Gastroesophageal sphincter (tissue), 4 donors: ENCODE measurements around the gene RAI1. TPM values are rescaled to one million over a fixed set of nuclear protein-coding genes. Genes with fewer than 3 reads are reported as not detected.

Experiments used
- ATAC-seq: fragments of 150-250 bp; one replicate; pipeline ENCODE4 v1.9.1; 2016; ENCODE audit warnings: mild to moderate bottlenecking, moderate library complexity
- H3K27ac ChIP-seq, 4 donors: fragments of 200-600 bp; sonication (generic) in 3 of 4; 1 replicate in 3 of 4; 2 replicates in 1 of 4; pipeline ENCODE4 v1.5.1; 2016 to 2019
- H3K27me3 ChIP-seq: fragments of 200-600 bp; sonication (generic); one replicate; pipeline ENCODE4 v1.5.1; 2019
- H3K36me3 ChIP-seq, 2 donors: fragments of 200-600 bp; sonication (generic); one replicate each; pipeline ENCODE4 v1.5.1; 2019; ENCODE audit warnings: control low read depth in 1 of 2
- H3K4me1 ChIP-seq, 3 donors: fragments of 200-600 bp; sonication (generic); 1 replicate in 2 of 3; 2 replicates in 1 of 3; pipeline ENCODE4 v1.5.1; 2016 to 2019; ENCODE audit warnings: control low read depth in 2 of 3
- H3K4me3 ChIP-seq, 2 donors: fragments of 200-600 bp; sonication (generic); one replicate each; pipeline ENCODE4 v1.5.1; 2019; ENCODE audit warnings: mild to moderate bottlenecking in 1 of 2, moderate library complexity in 1 of 2
- H3K9me3 ChIP-seq, 3 donors: fragments of 200-600 bp; sonication (generic); one replicate each; pipeline ENCODE4 v1.5.1; 2017 to 2019; ENCODE audit warnings: control low read depth in 2 of 3
- EP300 ChIP-seq: sonication (generic); formaldehyde crosslinking; IDR thresholded peaks from one replicate; pipeline ENCODE4 v1.6.1; 2017; ENCODE audit warnings: antibody characterized with exemption, mild to moderate bottlenecking
- POLR2A ChIP-seq, 2 donors: fragments of 450-650 bp; IDR thresholded peaks; one replicate each; pipeline ENCODE4 v1.6.1; 2017; ENCODE audit warnings: antibody characterized with exemption in 2 of 2, mild to moderate bottlenecking in 2 of 2, moderate library complexity in 1 of 2
- POLR2AphosphoS5 ChIP-seq: sonication (generic); formaldehyde crosslinking; IDR thresholded peaks from one replicate; pipeline ENCODE4 v1.6.1; 2017; ENCODE audit warnings: antibody characterized with exemption
- WGBS, 2 donors: methylation state at CpG; one replicate each; pipeline ENCODE4 v1.1.5; 2018; ENCODE audit warnings: low coverage in 1 of 2; 5-methylcytosine and 5-hydroxymethylcytosine counted together
- total RNA-seq, 4 donors: library from RNA; depleted of rRNA; stranded (reverse); fragments of >200 nt; gene quantifications; one replicate each; pipeline ENCODE4 v1.1.0, GENCODE V29; 2016
- TF ChIP-seq, protein P1 (sequence below), 4 experiments: fragments of 200-600 bp in 2 of 4; fragments of 450-650 bp in 2 of 4; sonication (generic) in 1 of 4; IDR thresholded peaks; one replicate each; pipeline ENCODE4 v1.5.1; 2017 to 2019; ENCODE audit warnings: antibody characterized with exemption in 4 of 4, mild to moderate bottlenecking in 2 of 4, moderate library complexity in 2 of 4

RAI1 gene
- total RNA-seq, 4 donors from 2014 or later: 15.9 to 39.7 (median 28.3) TPM

DNA sequence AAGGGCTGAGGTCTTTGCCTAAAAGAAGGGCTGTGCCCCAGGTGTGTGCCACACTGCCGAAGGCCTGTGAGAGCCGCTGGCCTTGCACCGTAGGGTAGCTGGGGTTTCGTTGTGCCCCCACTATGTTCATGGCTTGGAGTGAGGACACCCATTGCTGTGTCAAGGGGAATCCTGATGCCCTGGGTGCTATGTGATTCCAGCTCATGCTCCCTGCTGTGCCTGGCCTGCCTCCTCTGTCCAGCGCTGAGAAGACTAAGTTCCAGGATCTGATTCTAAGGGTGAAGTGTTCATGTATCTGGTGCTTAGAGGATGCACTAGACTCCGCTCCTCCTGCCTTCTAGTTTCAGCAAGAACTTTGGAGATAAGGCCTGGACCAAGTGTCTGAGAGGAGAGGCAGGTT is 108.2 kb downstream of the RAI1 start:
- ATAC-seq: no peak
- Histone ChIP-seq H3K4me1 (peaks cover 0 to 76% (median 33%) of the 10 kb centered on the region in 3 donors), H3K36me3 (peaks cover 0 to 14% of the 10 kb centered on the region in 2 donors), H3K27ac (peak overlapping the region in 1 of 4 donors; percentile 29), H3K9me3 (no peaks in the 10 kb centered on the region), H3K4me3 (no peak overlapping the region), H3K27me3 (no peaks in the 10 kb centered on the region)
- TF ChIP-seq EP300 (no peak), POLR2AphosphoS5 (no peak), POLR2A (IDR thresholded peaks at IDR 0.05) (no peak)
- TF ChIP-seq, protein P1, sequence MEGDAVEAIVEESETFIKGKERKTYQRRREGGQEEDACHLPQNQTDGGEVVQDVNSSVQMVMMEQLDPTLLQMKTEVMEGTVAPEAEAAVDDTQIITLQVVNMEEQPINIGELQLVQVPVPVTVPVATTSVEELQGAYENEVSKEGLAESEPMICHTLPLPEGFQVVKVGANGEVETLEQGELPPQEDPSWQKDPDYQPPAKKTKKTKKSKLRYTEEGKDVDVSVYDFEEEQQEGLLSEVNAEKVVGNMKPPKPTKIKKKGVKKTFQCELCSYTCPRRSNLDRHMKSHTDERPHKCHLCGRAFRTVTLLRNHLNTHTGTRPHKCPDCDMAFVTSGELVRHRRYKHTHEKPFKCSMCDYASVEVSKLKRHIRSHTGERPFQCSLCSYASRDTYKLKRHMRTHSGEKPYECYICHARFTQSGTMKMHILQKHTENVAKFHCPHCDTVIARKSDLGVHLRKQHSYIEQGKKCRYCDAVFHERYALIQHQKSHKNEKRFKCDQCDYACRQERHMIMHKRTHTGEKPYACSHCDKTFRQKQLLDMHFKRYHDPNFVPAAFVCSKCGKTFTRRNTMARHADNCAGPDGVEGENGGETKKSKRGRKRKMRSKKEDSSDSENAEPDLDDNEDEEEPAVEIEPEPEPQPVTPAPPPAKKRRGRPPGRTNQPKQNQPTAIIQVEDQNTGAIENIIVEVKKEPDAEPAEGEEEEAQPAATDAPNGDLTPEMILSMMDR (IDR thresholded peaks at IDR 0.05): no peak
- WGBS, 2 donors: 96 to 100% methylated on average over 1 to 3 of the region's 6 CpGs

- Histone ChIP-seq H3K27me3 (no peaks in the 10 kb centered on the region), H3K9me3 (no peaks in the 10 kb centered on the region), H3K4me3 (no peak overlapping the region), H3K36me3 (peaks cover 0 to 20% of the 10 kb centered on the region in 2 donors), H3K4me1 (peaks cover 0 to 76% (median 26%) of the 10 kb centered on the region in 3 donors), H3K27ac (peak overlapping the region in 3 of 4 donors; percentile 5 to 29 (median 6))
- no peak for ATAC-seq
- TF ChIP-seq, protein P1 (IDR thresholded peaks at IDR 0.05): no peak
- no peak for TF ChIP-seq POLR2A (IDR thresholded peaks at IDR 0.05)
- TF ChIP-seq POLR2AphosphoS5: no peak
- no peak for TF ChIP-seq EP300
- 68 to 69% methylated on average over 3 to 5 of the region's 12 CpGs for WGBS, 2 donors
Measured at GRCh38 chr17:17789828-17790636, 108.8 kb downstream of the RAI1 start.

GRCh38 chr17:17790637-17791464 is 109.6 kb downstream of the RAI1 start:
- H3K36me3 ChIP-seq: peaks cover 0 to 29% of the 10 kb centered on the region in 2 donors
- H3K27ac ChIP-seq: peak overlapping the region in 3 of 4 donors; percentile 17 to 61 (median 38)
- WGBS, 2 donors: 71 to 87% methylated on average over 3 to 14 of the region's 26 CpGs
- no peaks in the 10 kb centered on the region for H3K27me3 ChIP-seq
- no peak for TF ChIP-seq POLR2AphosphoS5
- no peak for TF ChIP-seq POLR2A (IDR thresholded peaks at IDR 0.05)
- TF ChIP-seq, protein P1 (IDR thresholded peaks at IDR 0.05): no peak
- no peak for TF ChIP-seq EP300
- ATAC-seq: no peak
- H3K4me3 ChIP-seq: no peak overlapping the region
- H3K9me3 ChIP-seq: no peaks in the 10 kb centered on the region
- H3K4me1 ChIP-seq: peaks cover 0 to 76% (median 25%) of the 10 kb centered on the region in 3 donors

GRCh38 chr17:17792037-17792550 is 110.8 kb downstream of the RAI1 start:
- 37% methylated on average over 6 of the region's 18 CpGs; no CpG with 5 or more reads in 1 of the 2 donors for WGBS, 2 donors
- Histone ChIP-seq H3K9me3 (no peaks in the 10 kb centered on the region), H3K4me1 (peaks cover 0 to 85% (median 25%) of the 10 kb centered on the region in 3 donors), H3K36me3 (peaks cover 0 to 41% of the 10 kb centered on the region in 2 donors), H3K4me3 (no peak overlapping the region), H3K27me3 (no peaks in the 10 kb centered on the region), H3K27ac (peak overlapping the region in 3 of 4 donors; percentile 61 to 73 (median 70))
- peak; percentile 4 for ATAC-seq
- TF ChIP-seq POLR2A (IDR thresholded peaks at IDR 0.05) (no peak), EP300 (no peak), POLR2AphosphoS5 (no peak)
- TF ChIP-seq, protein P1 (IDR thresholded peaks at IDR 0.05): no peak
